Effector CD4-positive, alpha-beta T cell (primary cell): ENCODE results near the gene STUM.

Experiments used
- DNase-seq: peaks from one replicate; pipeline ENCODE4 v3.0.0-alpha.2; 2020

STUM gene

GRCh38 chr1:226563666-226564065 lies 15.1 kb downstream of the STUM start:
- no peak for DNase-seq

- no peak for DNase-seq
These were observed 16.9 kb downstream of the STUM start for GRCh38 chr1:226565476-226565875.

GRCh38 chr1:226566234-226566633 lies 17.7 kb downstream of the STUM start:
- no peak for DNase-seq

GRCh38 chr1:226566760-226567159 lies 18.2 kb downstream of the STUM start:
- no peak for DNase-seq

- DNase-seq, result no peak
These were observed 19.7 kb downstream of the STUM start for GRCh38 chr1:226568077-226568831.

- no peak for DNase-seq
These were observed 20.6 kb downstream of the STUM start for GRCh38 chr1:226568975-226569741.

- no peak for DNase-seq
These were observed 21.4 kb downstream of the STUM start for GRCh38 chr1:226569879-226570547.

GRCh38 chr1:226571893-226572292 lies 23.3 kb downstream of the STUM start:
- DNase-seq, result no peak

- DNase-seq, result no peak
These were observed 23.8 kb downstream of the STUM start for GRCh38 chr1:226572325-226572726.

- DNase-seq, result no peak
These were observed 25.5 kb downstream of the STUM start for GRCh38 chr1:226574044-226574443.

- DNase-seq, result no peak
These were observed 26.2 kb downstream of the STUM start for GRCh38 chr1:226574591-226575435.

GRCh38 chr1:226575436-226575720 lies 26.8 kb downstream of the STUM start:
- DNase-seq, result no peak

- DNase-seq, result no peak
These were observed 27.3 kb downstream of the STUM start for GRCh38 chr1:226575739-226576378.

GRCh38 chr1:226576601-226577000 lies 28.0 kb downstream of the STUM start:
- no peak for DNase-seq

GRCh38 chr1:226577401-226578180 lies 29.0 kb downstream of the STUM start:
- DNase-seq, result no peak

- DNase-seq, result no peak
These were observed 30.5 kb downstream of the STUM start for GRCh38 chr1:226578946-226579578.

GRCh38 chr1:226579781-226580323 lies 31.3 kb downstream of the STUM start:
- DNase-seq, result no peak

GRCh38 chr1:226580625-226581270 lies 32.2 kb downstream of the STUM start:
- no peak for DNase-seq

- no peak for DNase-seq
These were observed 33.2 kb downstream of the STUM start for GRCh38 chr1:226581650-226582330.

GRCh38 chr1:226582966-226583365 lies 34.4 kb downstream of the STUM start:
- DNase-seq, result no peak
